GM18867 (cell line): ENCODE results near the gene FPR1.
"Not testable (repeated sequence)": the region's sequence is repeated elsewhere in the genome, so short reads cannot be mapped to it uniquely, and the experiment has no call there.

ENCODE experiments used
- ATAC-seq: cut with Tn5 transposase; IDR thresholded peaks from one replicate; pipeline ENCODE4 v1.9.1; 2021; ENCODE audit warnings: mild to moderate bottlenecking, moderate library complexity; ENCODE audit not compliant: unreplicated experiment

Gene FPR1

GRCh38 chr19:51779703-51780102, 28.0 kb upstream of the FPR1 start:
- no peak for ATAC-seq

GRCh38 chr19:51779181-51779580, 27.5 kb upstream of the FPR1 start:
- no peak for ATAC-seq

GRCh38 chr19:51777570-51778462, 26.1 kb upstream of the FPR1 start:
- ATAC-seq: no peak

GRCh38 chr19:51776561-51776960, 24.9 kb upstream of the FPR1 start:
- not testable (repeated sequence) for ATAC-seq

GRCh38 chr19:51772977-51773376, 21.3 kb upstream of the FPR1 start:
- ATAC-seq: no peak

- ATAC-seq: no peak
Observed at GRCh38 chr19:51771376-51772130, 19.9 kb upstream of the FPR1 start.

GRCh38 chr19:51766461-51766860, 14.8 kb upstream of the FPR1 start:
- ATAC-seq: no peak

- no peak for ATAC-seq
Observed at GRCh38 chr19:51765086-51765485, 13.4 kb upstream of the FPR1 start.

- ATAC-seq: no peak
Observed at GRCh38 chr19:51761696-51762095, 10.0 kb upstream of the FPR1 start.

- ATAC-seq: no peak
Observed at GRCh38 chr19:51760697-51761356, 9.1 kb upstream of the FPR1 start, which contains the start of gene FPR2. Gene FPR2 (plus strand): TSS chr19:51761180. CDS start chr19:51768659, 7,479 bp downstream.

- ATAC-seq: no peak
Observed at GRCh38 chr19:51755571-51755970, 3.9 kb upstream of the FPR1 start.

GRCh38 chr19:51754770-51755169, 3.1 kb upstream of the FPR1 start:
- no peak for ATAC-seq

- no peak for ATAC-seq
Observed at GRCh38 chr19:51754109-51754508, 2.4 kb upstream of the FPR1 start.

GRCh38 chr19:51750400-51751094, 1.1 kb downstream of the FPR1 start:
- no peak for ATAC-seq

GRCh38 chr19:51749979-51750378, 1.7 kb downstream of the FPR1 start:
- ATAC-seq: no peak

GRCh38 chr19:51746731-51747130, 4.9 kb downstream of the FPR1 start:
- ATAC-seq: no peak

GRCh38 chr19:51743405-51743804, 8.3 kb downstream of the FPR1 start:
- ATAC-seq: no peak

GRCh38 chr19:51742789-51743188, 8.9 kb downstream of the FPR1 start:
- ATAC-seq: no peak

- no peak for ATAC-seq
Observed at GRCh38 chr19:51740356-51740755, 11.3 kb downstream of the FPR1 start.

- no peak for ATAC-seq
Observed at GRCh38 chr19:51739466-51740213, 12.0 kb downstream of the FPR1 start.
